IMR-90 (cell line): ENCODE measurements around the gene SLC30A5. TPM values are rescaled to one million over a fixed set of nuclear protein-coding genes. Genes with fewer than 3 reads are reported as not detected.

ENCODE experiments used
- ATAC-seq: fragments of 200-7000 bp; cut with Tn5 transposase; 2 replicates; pipeline ENCODE4 v1.9.1; 2020; ENCODE audit warnings: low read depth, mild to moderate bottlenecking, moderate library complexity
- BruUV-seq: library from RNA; stranded (reverse); fragments of 400-500 nt; replicated peaks from 2 replicates; lab custom pipeline; 2021; lab: Mats Ljungman, UMichigan
- CTCF ChIA-PET: fragments of 300-600 bp; formaldehyde crosslinking; extraction: SDS; loops from one replicate; lab custom pipeline; 2021; ENCODE audit warnings: antibody characterized with exemption; lab: Yijun Ruan, JAX
- POLR2A ChIA-PET: fragments of 300-600 bp; sonication (Branson Sonifier 250); formaldehyde crosslinking; loops from one replicate; lab custom pipeline; 2022; ENCODE audit warnings: antibody characterized with exemption; ENCODE audit not compliant: unreplicated experiment; lab: Charles Lee
- DNase-seq: peaks from one replicate; pipeline ENCODE4 v3.0.0; 2013
- H2AFZ ChIP-seq: replicated peaks from 2 replicates; pipeline ENCODE3; 2013; ENCODE audit warnings: low read length, mild to moderate bottlenecking; ENCODE audit not compliant: poor library complexity
- H2AK5ac ChIP-seq: 2 replicates; pipeline ENCODE4 v1.6.1; 2013; ENCODE audit warnings: low read depth, low read length, inconsistent platforms
- H2AK9ac ChIP-seq: replicated peaks from 2 replicates; pipeline ENCODE3; 2013; ENCODE audit warnings: mild to moderate bottlenecking, low read depth, low read length, moderate library complexity; ENCODE audit not compliant: poor library complexity
- H2BK120ac ChIP-seq: 2 replicates; pipeline ENCODE4 v1.6.1; 2013; ENCODE audit warnings: low read depth, low read length, inconsistent platforms
- H2BK15ac ChIP-seq: 3 replicates; pipeline ENCODE4 v1.6.1; 2013; ENCODE audit warnings: low read depth, low read length, inconsistent platforms
- H2BK20ac ChIP-seq: 2 replicates; pipeline ENCODE4 v1.6.1; 2013; ENCODE audit warnings: low read depth, mild to moderate bottlenecking, inconsistent platforms, low read length, moderate library complexity
- H2BK5ac ChIP-seq: 2 replicates; pipeline ENCODE4 v1.6.1; 2013; ENCODE audit warnings: mild to moderate bottlenecking, low read depth, low read length, inconsistent platforms; ENCODE audit not compliant: poor library complexity, severe bottlenecking
- H3K14ac ChIP-seq: replicated peaks from 2 replicates; pipeline ENCODE4 v1.6.1; 2013; ENCODE audit warnings: low read depth, low read length, inconsistent platforms
- H3K18ac ChIP-seq: 2 replicates; pipeline ENCODE4 v1.6.1; 2013; ENCODE audit warnings: low read depth, low read length, control low read depth
- H3K23ac ChIP-seq: 2 replicates; pipeline ENCODE4 v1.6.1; 2013; ENCODE audit warnings: low read depth, low read length, inconsistent platforms
- H3K27ac ChIP-seq: 2 replicates; pipeline ENCODE4 v1.5.1; 2013; ENCODE audit warnings: mild to moderate bottlenecking, control low read depth, low read length; ENCODE audit not compliant: insufficient read depth
- H3K27me3 ChIP-seq: 2 replicates; pipeline ENCODE4 v1.6.1; 2013; ENCODE audit warnings: low read length; ENCODE audit not compliant: control insufficient read depth, insufficient read depth
- H3K36me3 ChIP-seq: 2 replicates; pipeline ENCODE4 v1.6.1; 2013; ENCODE audit warnings: low read length, mixed read lengths; ENCODE audit not compliant: control insufficient read depth, insufficient read depth
- H3K4ac ChIP-seq: 2 replicates; pipeline ENCODE4 v1.6.1; 2013; ENCODE audit warnings: low read depth, low read length, inconsistent platforms
- H3K4me1 ChIP-seq: 2 replicates; pipeline ENCODE4 v1.6.1; 2013; ENCODE audit warnings: low read length, mixed read lengths; ENCODE audit not compliant: control insufficient read depth, insufficient read depth
- H3K4me2 ChIP-seq: 2 replicates; pipeline ENCODE4 v1.6.1; 2013; ENCODE audit warnings: low read depth, mild to moderate bottlenecking, control low read depth, low read length, moderate library complexity
- H3K4me3 ChIP-seq: 2 replicates; pipeline ENCODE4 v1.5.1; 2013; ENCODE audit warnings: low read depth, mild to moderate bottlenecking, control low read depth, low read length, moderate library complexity; ENCODE audit not compliant: insufficient read depth
- H3K56ac ChIP-seq: 2 replicates; pipeline ENCODE4 v1.6.1; 2013; ENCODE audit warnings: low read length, inconsistent platforms; ENCODE audit not compliant: insufficient read depth; ENCODE audit errors: extremely low read depth
- H3K79me1 ChIP-seq, 2 experiments: 2 replicates each; pipeline ENCODE4 v1.6.1; 2013; ENCODE audit warnings: low read length in 2 of 2, inconsistent platforms in 1 of 2, low read depth in 1 of 2
- H3K9ac ChIP-seq: 2 replicates; pipeline ENCODE4 v1.6.1; 2013; ENCODE audit warnings: low read depth, low read length, control low read depth
- H3K9me1 ChIP-seq: 2 replicates; pipeline ENCODE4 v1.6.1; 2013; ENCODE audit warnings: low read length, inconsistent platforms; ENCODE audit not compliant: insufficient read depth
- H3K9me3 ChIP-seq: 2 replicates; pipeline ENCODE4 v1.6.1; 2013; ENCODE audit warnings: low read length; ENCODE audit not compliant: control insufficient read depth, insufficient read depth
- H4K20me1 ChIP-seq: 2 replicates; pipeline ENCODE4 v1.6.1; 2013; ENCODE audit warnings: low read length, inconsistent platforms; ENCODE audit not compliant: insufficient read depth
- H4K5ac ChIP-seq: 2 replicates; pipeline ENCODE4 v1.6.1; 2013; ENCODE audit warnings: mild to moderate bottlenecking, low read depth, low read length, control low read depth
- H4K8ac ChIP-seq, 2 experiments: 2 replicates each; pipeline ENCODE4 v1.6.1; 2013; ENCODE audit warnings: low read depth in 2 of 2, low read length in 2 of 2, control low read depth in 1 of 2, inconsistent platforms in 1 of 2
- H4K91ac ChIP-seq: 2 replicates; pipeline ENCODE4 v1.6.1; 2013; ENCODE audit warnings: low read depth, low read length, inconsistent platforms; ENCODE audit not compliant: insufficient read depth
- CEBPB ChIP-seq: IDR thresholded peaks from 2 replicates; pipeline ENCODE4 v1.6.1; 2012; ENCODE audit warnings: low read depth, low read length, improper control_type of control experiment
- RFX5 ChIP-seq: IDR thresholded peaks from 2 replicates; pipeline ENCODE4 v1.8.0; 2012; ENCODE audit warnings: low read depth, mild to moderate bottlenecking, low read length, moderate library complexity
- WGBS, 2 experiments: methylation state at CpG; one replicate each; pipeline versions ENCODE4 v1.1.5 to v1.1.7; 2013; ENCODE audit warnings: missing lambda C conversion rate in 2 of 2; ENCODE audit not compliant: insufficient read length in 1 of 2; ENCODE audit errors: extremely low coverage in 2 of 2; 5-methylcytosine and 5-hydroxymethylcytosine counted together
- dilution Hi-C: fragments of 300-500 bp; cut with HindIII; formaldehyde crosslinking; loops from one replicate; pipeline ENCODE4 v1.14.3; 2018; ENCODE audit warnings: low sequenced_read_pairs; ENCODE audit not compliant: unreplicated experiment
- in situ Hi-C: fragments of 300-500 bp; cut with MboI; formaldehyde crosslinking; loops from 3 replicates; pipeline ENCODE4 v1.14.3; 2019; ENCODE audit warnings: low sequenced_read_pairs, inconsistent platforms, mixed read lengths
- intact Hi-C: fragments of 100-400 bp; cut with micrococcal nuclease; formaldehyde crosslinking; loops from 2 replicates; pipeline ENCODE4 v1.10.0; 2022
- polyA plus RNA-seq, 3 experiments: library from polyadenylated mRNA; depleted of rRNA; stranded (reverse); fragments of >200 nt; gene quantifications; 2 replicates each; pipeline ENCODE4 v1.2.3, GENCODE V29; 2012; ENCODE audit warnings: low replicate concordance in 1 of 3
- total RNA-seq: library from RNA; depleted of rRNA; stranded (reverse); fragments of >200 nt; gene quantifications from 2 replicates; pipeline ENCODE4 v1.2.3, GENCODE V29; 2012
- TF ChIP-seq, protein P1 (sequence below): conservative IDR thresholded peaks from 2 replicates; pipeline ENCODE4 v1.5.1; 2012; ENCODE audit warnings: mild to moderate bottlenecking, low read depth, low read length, improper control_type of control experiment

Gene SLC30A5
- total and polyA plus RNA-seq, 2 of the 4 experiments (the other 2 are of a cell fraction) = 21.2 to 34.8 TPM

DNA sequence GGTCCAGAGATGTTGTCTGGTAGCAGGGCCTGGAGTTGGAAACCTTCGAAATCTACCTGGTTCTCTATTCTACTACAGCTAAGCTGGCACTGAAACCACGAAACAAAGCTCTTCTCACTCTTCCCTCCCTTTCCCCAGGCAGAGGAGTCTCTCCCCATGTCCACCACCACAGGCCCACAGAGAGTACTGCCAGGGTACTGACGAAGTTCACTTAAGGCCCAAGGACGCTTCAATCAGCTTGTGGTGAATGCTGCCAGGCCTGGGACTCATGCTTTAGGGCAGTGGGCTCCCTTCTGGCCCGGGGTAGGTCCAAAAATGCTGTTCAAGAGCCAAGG, 55.8 kb downstream of the SLC30A5 start:
- ATAC-seq (no peak), DNase-seq (no peak)
- Histone ChIP-seq H3K4ac (no peak overlapping the region), H2BK120ac (no peak overlapping the region), H3K18ac (no peak overlapping the region), H3K4me3 (no peak overlapping the region), H4K91ac (no peak overlapping the region), H2AFZ (no peak overlapping the region), H2AK9ac (no peak overlapping the region), H2AK5ac (no peak overlapping the region), H3K36me3 (no peaks in the 10 kb centered on the region), H4K8ac (no peak overlapping the region), H3K9me3 (no peaks in the 10 kb centered on the region), H3K56ac (no peak overlapping the region), H3K79me1 (no peaks in the 10 kb centered on the region), H3K27ac (no peak overlapping the region), H2BK5ac (no peak overlapping the region), H3K23ac (no peak overlapping the region), H3K27me3 (no peaks in the 10 kb centered on the region), H3K9ac (no peak overlapping the region), H2BK15ac (no peak overlapping the region), H3K4me1 (no peaks in the 10 kb centered on the region), H3K4me2 (no peak overlapping the region), H3K9me1 (no peaks in the 10 kb centered on the region), H2BK20ac (no peak overlapping the region), H3K14ac (no peak overlapping the region), H4K5ac (no peak overlapping the region), H4K20me1 (no peaks in the 10 kb centered on the region)
- 60% methylated on average over 1 of the region's 5 CpGs; no CpG with 5 or more reads in 1 of the 2 experiments for WGBS, 2 experiments
- TF ChIP-seq CEBPB (no peak), RFX5 (no peak)
- TF ChIP-seq, protein P1, sequence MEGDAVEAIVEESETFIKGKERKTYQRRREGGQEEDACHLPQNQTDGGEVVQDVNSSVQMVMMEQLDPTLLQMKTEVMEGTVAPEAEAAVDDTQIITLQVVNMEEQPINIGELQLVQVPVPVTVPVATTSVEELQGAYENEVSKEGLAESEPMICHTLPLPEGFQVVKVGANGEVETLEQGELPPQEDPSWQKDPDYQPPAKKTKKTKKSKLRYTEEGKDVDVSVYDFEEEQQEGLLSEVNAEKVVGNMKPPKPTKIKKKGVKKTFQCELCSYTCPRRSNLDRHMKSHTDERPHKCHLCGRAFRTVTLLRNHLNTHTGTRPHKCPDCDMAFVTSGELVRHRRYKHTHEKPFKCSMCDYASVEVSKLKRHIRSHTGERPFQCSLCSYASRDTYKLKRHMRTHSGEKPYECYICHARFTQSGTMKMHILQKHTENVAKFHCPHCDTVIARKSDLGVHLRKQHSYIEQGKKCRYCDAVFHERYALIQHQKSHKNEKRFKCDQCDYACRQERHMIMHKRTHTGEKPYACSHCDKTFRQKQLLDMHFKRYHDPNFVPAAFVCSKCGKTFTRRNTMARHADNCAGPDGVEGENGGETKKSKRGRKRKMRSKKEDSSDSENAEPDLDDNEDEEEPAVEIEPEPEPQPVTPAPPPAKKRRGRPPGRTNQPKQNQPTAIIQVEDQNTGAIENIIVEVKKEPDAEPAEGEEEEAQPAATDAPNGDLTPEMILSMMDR = no peak
- dilution Hi-C loops (no loop called here), in situ Hi-C loops (no loop called here), intact Hi-C loops (no loop called here)
- BruUV-seq = no TSS peak
- ChIA-PET CTCF (no interaction called here), POLR2A (no interaction called here)
